Superior temporal gyrus (tissue), 1 donor: ENCODE measurements around the gene NOS1AP.

Experiments used
- DNase-seq: peaks from one replicate; pipeline ENCODE4 v3.0.0-alpha.2; 2016; ENCODE audit errors: extremely low spot score

NOS1AP gene

GRCh38 chr1:162088281-162088969 is 18.9 kb downstream of the NOS1AP start:
- peak; percentile 8 for DNase-seq

- no peak for DNase-seq
Observed at GRCh38 chr1:162089748-162090147, 20.3 kb downstream of the NOS1AP start.

- DNase-seq = peak; percentile 7
Observed at GRCh38 chr1:162090378-162090777, 20.9 kb downstream of the NOS1AP start.

GRCh38 chr1:162091681-162092524 is 22.4 kb downstream of the NOS1AP start:
- DNase-seq = peak; percentile 48

- no peak for DNase-seq
Observed at GRCh38 chr1:162093095-162093494, 23.6 kb downstream of the NOS1AP start.

- no peak for DNase-seq
Observed at GRCh38 chr1:162094271-162094670, 24.8 kb downstream of the NOS1AP start.

- DNase-seq = no peak
Observed at GRCh38 chr1:162094723-162095122, 25.2 kb downstream of the NOS1AP start.

GRCh38 chr1:162107911-162108310 is 38.4 kb downstream of the NOS1AP start:
- no peak for DNase-seq

GRCh38 chr1:162108426-162108825 is 38.9 kb downstream of the NOS1AP start:
- DNase-seq = no peak

- no peak for DNase-seq
Observed at GRCh38 chr1:162110910-162111309, 41.4 kb downstream of the NOS1AP start.

GRCh38 chr1:162111572-162111971 is 42.1 kb downstream of the NOS1AP start:
- no peak for DNase-seq

- DNase-seq = no peak
Observed at GRCh38 chr1:162113419-162113818, 43.9 kb downstream of the NOS1AP start.

GRCh38 chr1:162117039-162117774 is 47.7 kb downstream of the NOS1AP start:
- DNase-seq = peak; percentile 35

- no peak for DNase-seq
Observed at GRCh38 chr1:162118063-162118462, 48.6 kb downstream of the NOS1AP start.

GRCh38 chr1:162128693-162129356 is 59.3 kb downstream of the NOS1AP start:
- DNase-seq = no peak

GRCh38 chr1:162130308-162130707 is 60.8 kb downstream of the NOS1AP start:
- DNase-seq = no peak

- no peak for DNase-seq
Observed at GRCh38 chr1:162131400-162132321, 62.2 kb downstream of the NOS1AP start.

GRCh38 chr1:162133566-162133965 is 64.1 kb downstream of the NOS1AP start:
- DNase-seq = no peak

GRCh38 chr1:162134646-162135045 is 65.2 kb downstream of the NOS1AP start:
- no peak for DNase-seq

- no peak for DNase-seq
Observed at GRCh38 chr1:162135271-162135775, 65.8 kb downstream of the NOS1AP start.

GRCh38 chr1:162136760-162137159 is 67.3 kb downstream of the NOS1AP start:
- no peak for DNase-seq
